Measurements from ENCODE around the gene PI4KA.
"Not testable (repeated sequence)": the region's sequence is repeated elsewhere in the genome, so short reads cannot be mapped to it uniquely, and the experiment has no call there.

Gene PI4KA

GRCh38 chr22:20741634-20742581, 116.7 kb downstream of the PI4KA start:
- H3K4me3 Mint-ChIP-seq: no peak overlapping the region
- H3K9me3 Mint-ChIP-seq: no peaks in the 10 kb centered on the region
- H3K27me3 Mint-ChIP-seq (ENCODE audit: low read depth): no peaks in the 10 kb centered on the region
- peaks cover 26% of the 10 kb centered on the region for H3K36me3 Mint-ChIP-seq (ENCODE audit: low read depth)
- H3K4me1 Mint-ChIP-seq (ENCODE audit: low read depth): peaks cover 3% of the 10 kb centered on the region
- H3K27ac Mint-ChIP-seq: no peak overlapping the region

- Mint-ChIP-seq H3K36me3 (ENCODE audit: low read depth) (peaks cover 24% of the 10 kb centered on the region), H3K27me3 (ENCODE audit: low read depth) (no peaks in the 10 kb centered on the region), H3K27ac (no peak overlapping the region), H3K4me1 (ENCODE audit: low read depth) (peaks cover 3% of the 10 kb centered on the region), H3K4me3 (no peak overlapping the region), H3K9me3 (no peaks in the 10 kb centered on the region)
Measured at GRCh38 chr22:20741008-20741633, 117.5 kb downstream of the PI4KA start.

- Mint-ChIP-seq H3K27ac (no peak overlapping the region), H3K27me3 (ENCODE audit: low read depth) (no peaks in the 10 kb centered on the region), H3K4me3 (no peak overlapping the region), H3K9me3 (no peaks in the 10 kb centered on the region), H3K4me1 (ENCODE audit: low read depth) (peaks cover 3% of the 10 kb centered on the region), H3K36me3 (ENCODE audit: low read depth) (peaks cover 24% of the 10 kb centered on the region)
Measured at GRCh38 chr22:20740222-20740951, 118.2 kb downstream of the PI4KA start.

- Mint-ChIP-seq H3K27ac (no peak overlapping the region), H3K9me3 (no peaks in the 10 kb centered on the region), H3K27me3 (ENCODE audit: low read depth) (no peaks in the 10 kb centered on the region), H3K36me3 (ENCODE audit: low read depth) (peaks cover 24% of the 10 kb centered on the region), H3K4me3 (no peak overlapping the region), H3K4me1 (ENCODE audit: low read depth) (peaks cover 3% of the 10 kb centered on the region)
Measured at GRCh38 chr22:20738394-20739089, 120.1 kb downstream of the PI4KA start.

- H3K4me1 Mint-ChIP-seq (ENCODE audit: low read depth); H3K27ac Mint-ChIP-seq; H3K4me3 Mint-ChIP-seq; H3K27me3 Mint-ChIP-seq (ENCODE audit: low read depth); H3K9me3 Mint-ChIP-seq: not testable (repeated sequence)
- peaks cover 22% of the 10 kb centered on the region for H3K36me3 Mint-ChIP-seq (ENCODE audit: low read depth)
Measured at GRCh38 chr22:20736891-20737290, 121.7 kb downstream of the PI4KA start.

- H3K4me3 Mint-ChIP-seq; H3K27me3 Mint-ChIP-seq (ENCODE audit: low read depth); H3K4me1 Mint-ChIP-seq (ENCODE audit: low read depth); H3K27ac Mint-ChIP-seq; H3K9me3 Mint-ChIP-seq: not testable (repeated sequence)
- peaks cover 12% of the 10 kb centered on the region for H3K36me3 Mint-ChIP-seq (ENCODE audit: low read depth)
Measured at GRCh38 chr22:20735356-20736162, 123.1 kb downstream of the PI4KA start.

- H3K4me3 Mint-ChIP-seq; H3K27me3 Mint-ChIP-seq (ENCODE audit: low read depth); H3K4me1 Mint-ChIP-seq (ENCODE audit: low read depth); H3K27ac Mint-ChIP-seq; H3K9me3 Mint-ChIP-seq: not testable (repeated sequence)
- H3K36me3 Mint-ChIP-seq (ENCODE audit: low read depth): peaks cover 11% of the 10 kb centered on the region
Measured at GRCh38 chr22:20732431-20732830, 126.2 kb downstream of the PI4KA start.

GRCh38 chr22:20729194-20729593, 129.4 kb downstream of the PI4KA start:
- Mint-ChIP-seq H3K4me1 (ENCODE audit: low read depth) (no peaks in the 10 kb centered on the region), H3K4me3 (no peak overlapping the region), H3K27ac (no peak overlapping the region), H3K9me3 (no peaks in the 10 kb centered on the region), H3K36me3 (ENCODE audit: low read depth) (peaks cover 22% of the 10 kb centered on the region), H3K27me3 (ENCODE audit: low read depth) (no peaks in the 10 kb centered on the region)

- Mint-ChIP-seq H3K27ac (no peak overlapping the region), H3K4me3 (no peak overlapping the region), H3K9me3 (no peaks in the 10 kb centered on the region), H3K4me1 (ENCODE audit: low read depth) (no peaks in the 10 kb centered on the region), H3K27me3 (ENCODE audit: low read depth) (no peaks in the 10 kb centered on the region), H3K36me3 (ENCODE audit: low read depth) (peaks cover 22% of the 10 kb centered on the region)
Measured at GRCh38 chr22:20728523-20729190, 130.0 kb downstream of the PI4KA start.

- H3K27ac Mint-ChIP-seq: peak overlapping the region; percentile 72
- H3K9me3 Mint-ChIP-seq: no peaks in the 10 kb centered on the region
- no peaks in the 10 kb centered on the region for H3K4me1 Mint-ChIP-seq (ENCODE audit: low read depth)
- no peak overlapping the region for H3K4me3 Mint-ChIP-seq
- H3K27me3 Mint-ChIP-seq (ENCODE audit: low read depth): no peaks in the 10 kb centered on the region
- peaks cover 21% of the 10 kb centered on the region for H3K36me3 Mint-ChIP-seq (ENCODE audit: low read depth)
Measured at GRCh38 chr22:20727118-20728015, 131.2 kb downstream of the PI4KA start.

GRCh38 chr22:20725987-20726558, 132.5 kb downstream of the PI4KA start:
- H3K36me3 Mint-ChIP-seq (ENCODE audit: low read depth): peaks cover 23% of the 10 kb centered on the region
- H3K4me3 Mint-ChIP-seq: no peak overlapping the region
- H3K27ac Mint-ChIP-seq: no peak overlapping the region
- no peaks in the 10 kb centered on the region for H3K4me1 Mint-ChIP-seq (ENCODE audit: low read depth)
- H3K27me3 Mint-ChIP-seq (ENCODE audit: low read depth): no peaks in the 10 kb centered on the region
- H3K9me3 Mint-ChIP-seq: no peaks in the 10 kb centered on the region

GRCh38 chr22:20724676-20725454, 133.7 kb downstream of the PI4KA start:
- peaks cover 21% of the 10 kb centered on the region for H3K36me3 Mint-ChIP-seq (ENCODE audit: low read depth)
- H3K4me1 Mint-ChIP-seq (ENCODE audit: low read depth): no peaks in the 10 kb centered on the region
- no peak overlapping the region for H3K27ac Mint-ChIP-seq
- no peaks in the 10 kb centered on the region for H3K9me3 Mint-ChIP-seq
- H3K4me3 Mint-ChIP-seq: no peak overlapping the region
- H3K27me3 Mint-ChIP-seq (ENCODE audit: low read depth): no peaks in the 10 kb centered on the region

Data from T-helper 1 cell treated with Interleukin-12 subunit alpha and Interleukin-12 subunit beta and Interleukin-4 antibody, amounts not matched to agents 30 μg/mL and 1 μg/mL, for 36 hours (primary cell).